ENCODE data around the gene ATF7IP2. TPM values are rescaled to one million over a fixed set of nuclear protein-coding genes. Genes with fewer than 3 reads are reported as not detected.
A peak's percentile ranks its signal among the peaks of the same experiment; 100 is the strongest.

ATF7IP2 gene
- total and polyA plus RNA-seq, 9 of the 15 experiments (the other 6 are each of a cell fraction or from before 2014, with no cell fraction given) = 131 to 515 (median 196) TPM

DNA sequence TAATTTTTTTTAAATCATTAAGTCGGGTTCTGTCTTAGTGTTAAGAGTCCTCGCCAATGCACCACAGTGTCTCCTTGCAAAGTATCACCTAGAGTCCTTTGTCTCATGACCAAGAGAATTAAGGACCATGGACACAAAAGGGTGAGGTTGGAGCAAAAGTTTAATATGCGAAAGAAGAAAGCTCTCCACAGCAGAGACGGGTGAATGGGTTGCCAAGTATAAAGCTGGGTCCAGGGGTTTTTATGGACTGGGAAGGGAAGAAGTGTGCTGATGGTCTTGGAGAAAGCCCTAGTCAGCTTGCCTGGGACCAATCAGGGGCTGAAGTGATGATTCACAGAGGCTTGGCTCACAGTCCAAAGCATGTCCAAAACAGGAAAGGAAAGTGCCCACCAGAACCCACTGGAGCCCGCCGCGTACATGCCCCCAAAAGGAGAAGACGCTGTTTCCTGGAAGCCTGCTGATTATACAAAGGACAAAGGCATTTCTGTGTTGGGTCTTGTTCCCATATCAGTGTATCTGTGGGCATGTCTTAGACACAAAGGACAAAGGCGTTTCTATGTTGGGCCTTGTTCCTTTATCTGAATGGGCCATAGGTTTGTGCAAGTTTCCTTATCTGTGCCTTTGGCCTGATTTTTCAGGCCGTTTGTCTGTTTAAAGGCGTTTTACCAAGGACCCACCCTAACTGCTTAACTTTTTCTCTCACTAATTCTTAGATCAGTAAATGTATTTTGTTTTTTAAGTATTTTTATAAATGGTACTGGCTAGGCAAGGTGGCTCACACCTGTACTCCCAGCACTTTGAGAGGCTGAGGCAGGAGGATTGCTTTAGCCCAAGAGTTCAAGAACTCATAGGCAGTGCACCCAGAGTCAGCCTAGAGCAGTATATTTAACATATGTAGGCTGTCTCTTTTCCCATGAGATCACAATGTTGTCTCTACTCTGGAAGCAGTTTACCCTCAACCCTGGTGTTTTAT is 28.7 kb upstream of the ATF7IP2 start (continued):
- TF ChIP-seq, protein P1, sequence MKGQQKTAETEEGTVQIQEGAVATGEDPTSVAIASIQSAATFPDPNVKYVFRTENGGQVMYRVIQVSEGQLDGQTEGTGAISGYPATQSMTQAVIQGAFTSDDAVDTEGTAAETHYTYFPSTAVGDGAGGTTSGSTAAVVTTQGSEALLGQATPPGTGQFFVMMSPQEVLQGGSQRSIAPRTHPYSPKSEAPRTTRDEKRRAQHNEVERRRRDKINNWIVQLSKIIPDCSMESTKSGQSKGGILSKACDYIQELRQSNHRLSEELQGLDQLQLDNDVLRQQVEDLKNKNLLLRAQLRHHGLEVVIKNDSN (CRISPR knock-in tag; IDR thresholded peaks at IDR 0.05) = no peak
- TF ChIP-seq ETS2 (tag; IDR thresholded peaks at IDR 0.05; ENCODE audit: borderline replicate concordance, poor library complexity, severe bottlenecking) = no peak
- TF ChIP-seq HNRNPL (IDR thresholded peaks at IDR 0.05; ENCODE audit: low read depth, low read length) = no peak
- no peak for TF ChIP-seq CREBBP (IDR thresholded peaks at IDR 0.05; ENCODE audit: low read depth, low read length)
- TF ChIP-seq, protein P2, sequence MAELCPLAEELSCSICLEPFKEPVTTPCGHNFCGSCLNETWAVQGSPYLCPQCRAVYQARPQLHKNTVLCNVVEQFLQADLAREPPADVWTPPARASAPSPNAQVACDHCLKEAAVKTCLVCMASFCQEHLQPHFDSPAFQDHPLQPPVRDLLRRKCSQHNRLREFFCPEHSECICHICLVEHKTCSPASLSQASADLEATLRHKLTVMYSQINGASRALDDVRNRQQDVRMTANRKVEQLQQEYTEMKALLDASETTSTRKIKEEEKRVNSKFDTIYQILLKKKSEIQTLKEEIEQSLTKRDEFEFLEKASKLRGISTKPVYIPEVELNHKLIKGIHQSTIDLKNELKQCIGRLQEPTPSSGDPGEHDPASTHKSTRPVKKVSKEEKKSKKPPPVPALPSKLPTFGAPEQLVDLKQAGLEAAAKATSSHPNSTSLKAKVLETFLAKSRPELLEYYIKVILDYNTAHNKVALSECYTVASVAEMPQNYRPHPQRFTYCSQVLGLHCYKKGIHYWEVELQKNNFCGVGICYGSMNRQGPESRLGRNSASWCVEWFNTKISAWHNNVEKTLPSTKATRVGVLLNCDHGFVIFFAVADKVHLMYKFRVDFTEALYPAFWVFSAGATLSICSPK (IDR thresholded peaks at IDR 0.05; ENCODE audit: borderline replicate concordance) = no peak
- TF ChIP-seq FOXK2 (conservative IDR thresholded peaks at IDR 0.05 in 1 of 2, IDR thresholded peaks at IDR 0.05 in 1 of 2; ENCODE audit: low read depth in 2 of 2) = no peak; a peak in 1 of 4 replicates
- TF ChIP-seq, protein P3, sequence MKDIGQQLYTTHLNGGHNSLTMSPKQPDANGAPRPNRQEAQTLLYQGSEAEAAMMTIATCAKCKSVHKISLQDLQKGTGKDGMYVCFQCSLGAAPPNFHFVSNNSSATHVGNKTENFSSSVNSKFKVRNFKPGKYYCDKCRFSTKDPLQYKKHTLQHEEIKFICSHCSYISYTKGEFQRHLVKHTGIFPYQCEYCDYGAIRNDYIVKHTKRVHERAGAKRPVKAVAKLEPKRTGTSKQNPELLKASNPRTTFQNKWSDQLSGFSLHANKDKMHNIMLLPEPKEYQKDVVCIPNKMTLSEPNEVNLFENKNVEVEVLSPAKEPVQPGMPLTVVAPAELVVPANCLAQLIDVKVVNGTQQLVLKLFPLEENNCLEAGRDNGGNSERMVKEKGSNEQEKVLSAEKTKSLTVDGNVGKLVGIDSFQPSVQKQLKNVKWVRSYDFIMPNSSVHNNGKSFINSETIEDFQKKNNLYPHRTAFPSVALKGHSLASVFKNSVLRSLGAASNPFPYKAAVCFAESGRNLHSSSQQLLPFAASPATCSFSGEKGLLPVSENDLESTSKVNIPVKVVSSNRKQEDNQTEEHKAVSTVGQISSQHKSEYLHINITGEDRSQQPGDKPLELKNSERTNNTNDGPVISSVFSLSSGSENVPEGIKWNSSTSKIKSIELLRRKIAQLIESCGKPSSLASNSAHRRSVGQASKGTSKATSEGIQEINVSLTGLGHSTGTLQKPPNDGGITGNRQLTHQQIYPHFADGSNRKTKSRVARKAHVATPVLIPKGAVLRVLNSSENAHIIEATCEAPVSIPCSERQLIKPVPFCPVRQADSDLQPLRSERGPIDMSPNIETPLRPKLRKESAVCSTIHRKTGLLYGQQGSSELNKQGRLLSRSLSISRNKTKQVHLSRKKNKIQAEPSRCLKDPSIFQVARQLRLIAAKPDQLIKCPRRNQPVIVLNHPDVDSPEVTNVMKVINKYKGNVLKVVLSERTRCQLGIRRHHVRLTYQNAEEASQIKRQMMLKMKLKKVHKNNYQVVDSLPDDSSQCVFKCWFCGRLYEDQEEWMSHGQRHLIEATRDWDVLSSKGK (CRISPR knock-in tag; IDR thresholded peaks at IDR 0.05) = no peak
- TF ChIP-seq ZBTB11 (CRISPR knock-in tag; IDR thresholded peaks at IDR 0.05) = peak in 1 of 3 experiments; percentile 40; a peak in 1 of 6 replicates
- no peak for TF ChIP-seq XRCC4 (IDR thresholded peaks at IDR 0.05; ENCODE audit: extremely low read depth, insufficient read depth, insufficient read length)
- no peak for TF ChIP-seq COPS2 (conservative IDR thresholded peaks at IDR 0.05)
- no peak for TF ChIP-seq TBP (optimal IDR thresholded peaks at IDR 0.05; ENCODE audit: low read depth, low read length)
- TF ChIP-seq SMAD3 (CRISPR knock-in tag; conservative IDR thresholded peaks at IDR 0.05) = no peak
- peak; percentile 71 for TF ChIP-seq HDAC3 (IDR thresholded peaks at IDR 0.05; ENCODE audit: borderline replicate concordance, partially characterized antibody)
- TF ChIP-seq CHD2 (IDR thresholded peaks at IDR 0.05; ENCODE audit: low read depth, low read length) = no peak
- no peak for TF ChIP-seq RFX7 (CRISPR knock-in tag; IDR thresholded peaks at IDR 0.05)
- TF ChIP-seq CEBPB (tag; IDR thresholded peaks at IDR 0.05) = peak; percentile 69
- no peak for TF ChIP-seq NCOA6 (IDR thresholded peaks at IDR 0.05)
